ENCODE results near the gene GPR45.
A peak's percentile ranks its signal among the peaks of the same experiment; 100 is the strongest.

- TF ChIP-seq RCOR1 (IDR thresholded peaks at IDR 0.05; ENCODE audit: low read depth, low read length) (no peak), CTCF (IDR thresholded peaks at IDR 0.05) (peak; percentile 87), REST (IDR thresholded peaks at IDR 0.05) (no peak)
These were observed 6.0 kb upstream of the GPR45 start for GRCh38 chr2:105235388-105236059.

Data from A549 (cell line).